HCT116 (cell line): ENCODE measurements around the gene ZBTB7C. TPM values are rescaled to one million over a fixed set of nuclear protein-coding genes. Genes with fewer than 3 reads are reported as not detected.

Experiments used
- ATAC-seq: fragments of 200-7000 bp; cut with Tn5 transposase; 2 replicates; pipeline ENCODE4 v1.9.1; 2020; ENCODE audit warnings: mild to moderate bottlenecking, moderate library complexity
- BruUV-seq: library from RNA; stranded (reverse); fragments of 400-500 nt; replicated peaks from 2 replicates; lab custom pipeline; 2021; lab: Mats Ljungman, UMichigan
- CTCF ChIA-PET: fragments of 300-600 bp; sonication (Branson Sonifier 250); formaldehyde crosslinking; loops from one replicate; lab custom pipeline; 2021; ENCODE audit warnings: antibody characterized with exemption; lab: Charles Lee
- POLR2A ChIA-PET: fragments of 300-600, 350-600 bp; sonication (Branson Sonifier 250); formaldehyde crosslinking; loops from one replicate; lab custom pipeline; 2021; ENCODE audit warnings: antibody characterized with exemption; lab: Charles Lee
- RAD21 ChIA-PET, 2 experiments: fragments of 300-600 bp; sonication (Branson Sonifier 250); formaldehyde crosslinking; loops; one replicate each; lab custom pipeline; 2023; ENCODE audit warnings: low total read pairs in 2 of 2; ENCODE audit not compliant: uncharacterized antibody in 2 of 2, unreplicated experiment in 2 of 2, low non-redundant PET in 1 of 2; lab: Charles Lee
- DNase-seq: peaks from one replicate; pipeline ENCODE4 v3.0.0-alpha.2; 2010; ENCODE audit warnings: low read depth, low spot score
- H2AFZ ChIP-seq: fragments of 200-600 bp; shearing (Covaris generic), sonication (generic); 2 replicates; pipeline ENCODE4 v1.6.1; 2017; ENCODE audit warnings: low read depth, mixed run types, mixed read lengths, antibody characterized with exemption, low read length; ENCODE audit not compliant: poor library complexity, severe bottlenecking
- H3K27ac ChIP-seq: 2 replicates; pipeline ENCODE4 v1.5.1; 2012; ENCODE audit warnings: low read depth, low read length
- H3K27me3 ChIP-seq: fragments of 200-600 bp; sonication (generic); 2 replicates; pipeline ENCODE4 v1.6.1; 2016; ENCODE audit warnings: mixed run types, low read length, mixed read lengths; ENCODE audit not compliant: insufficient read depth
- H3K36me3 ChIP-seq, 2 experiments: fragments of 200-500 bp in 1 of 2; fragments of 200-600 bp in 1 of 2; sonication (Bioruptor generic) in 1 of 2; sonication (generic) in 1 of 2; 2 replicates each; pipeline versions ENCODE4 v1.5.1 to v1.6.1; 2014 to 2016; ENCODE audit warnings: low read length in 2 of 2, inconsistent platforms in 1 of 2, mixed read lengths in 1 of 2, mixed run types in 1 of 2; ENCODE audit not compliant: insufficient read depth in 2 of 2, control insufficient read depth in 1 of 2
- H3K4me1 ChIP-seq, 2 experiments: fragments of 200-600 bp in 1 of 2; sonication (generic) in 1 of 2; 2 replicates each; pipeline versions ENCODE4 v1.5.1 to v1.6.1; 2012 to 2017; ENCODE audit warnings: low read length in 2 of 2, inconsistent platforms in 1 of 2, mild to moderate bottlenecking in 1 of 2, mixed read lengths in 1 of 2, mixed run types in 1 of 2, moderate library complexity in 1 of 2; ENCODE audit not compliant: insufficient read depth in 2 of 2, control insufficient read depth in 1 of 2
- H3K4me2 ChIP-seq: fragments of 200-600 bp; sonication (generic); 2 replicates; pipeline ENCODE4 v1.6.1; 2017; ENCODE audit warnings: mixed run types, low read length, mixed read lengths
- H3K4me3 ChIP-seq, 2 experiments: fragments of 200-600 bp in 1 of 2; sonication (generic) in 1 of 2; replicated peaks in 1 of 2; 2 replicates each; pipeline ENCODE4 v1.5.1; 2011 to 2016; ENCODE audit warnings: low read length in 2 of 2, control low read depth in 1 of 2, low read depth in 1 of 2, mild to moderate bottlenecking in 1 of 2, mixed read lengths in 1 of 2, mixed run types in 1 of 2
- H3K79me2 ChIP-seq: fragments of 200-600 bp; sonication (generic); 2 replicates; pipeline ENCODE4 v1.6.1; 2017; ENCODE audit warnings: mild to moderate bottlenecking, mixed run types, low read length, moderate library complexity, mixed read lengths; ENCODE audit not compliant: insufficient read depth
- H3K9ac ChIP-seq: fragments of 200-600 bp; sonication (generic); 2 replicates; pipeline ENCODE4 v1.6.1; 2016; ENCODE audit warnings: low read length, mixed read lengths
- H3K9me2 ChIP-seq: fragments of 200-600 bp; sonication (generic), shearing (Covaris generic); 2 replicates; pipeline ENCODE4 v1.6.1; 2017; ENCODE audit warnings: mixed run types, mild to moderate bottlenecking, moderate library complexity; ENCODE audit not compliant: insufficient read depth
- H3K9me3 ChIP-seq, 2 experiments: fragments of 200-500 bp in 1 of 2; fragments of 200-600 bp in 1 of 2; sonication (Bioruptor generic) in 1 of 2; sonication (generic) in 1 of 2; 2 replicates each; pipeline ENCODE4 v1.6.1; 2014 to 2017; ENCODE audit warnings: low read length in 2 of 2, mixed read lengths in 2 of 2, inconsistent platforms in 1 of 2, low read depth in 1 of 2, mild to moderate bottlenecking in 1 of 2, mixed run types in 1 of 2, moderate library complexity in 1 of 2; ENCODE audit not compliant: control insufficient read depth in 1 of 2, insufficient read depth in 1 of 2
- H4K20me1 ChIP-seq: fragments of 200-600 bp; sonication (generic), shearing (Covaris generic); 2 replicates; pipeline ENCODE4 v1.6.1; 2017; ENCODE audit warnings: mixed run types, mild to moderate bottlenecking, moderate library complexity; ENCODE audit not compliant: insufficient read depth
- EGR1 ChIP-seq: IDR thresholded peaks from 2 replicates; pipeline ENCODE4 v1.6.1; 2012; ENCODE audit warnings: low read depth
- ELF1 ChIP-seq: IDR thresholded peaks from 2 replicates; pipeline ENCODE4 v1.6.1; 2012; ENCODE audit warnings: low read depth, borderline replicate concordance
- EZH2 ChIP-seq: fragments of 200-600 bp; sonication (generic); IDR thresholded peaks from 2 replicates; pipeline ENCODE4 v1.6.1; 2017; ENCODE audit warnings: antibody characterized with exemption, mixed run types
- EZH2phosphoT487 ChIP-seq: fragments of 200-600 bp; IDR thresholded peaks from 2 replicates; pipeline ENCODE4 v1.6.1; 2018; ENCODE audit warnings: antibody characterized with exemption, borderline replicate concordance
- FOSL1 ChIP-seq: IDR thresholded peaks from 2 replicates; pipeline ENCODE4 v1.6.1; 2012; ENCODE audit warnings: low read depth
- JUND ChIP-seq: IDR thresholded peaks from 2 replicates; pipeline ENCODE4 v1.6.1; 2012
- POLR2A ChIP-seq: IDR thresholded peaks from 2 replicates; pipeline ENCODE4 v1.7.0; 2011; ENCODE audit warnings: borderline replicate concordance; ENCODE audit not compliant: insufficient read depth, insufficient read length; ENCODE audit errors: extremely low read depth
- RAD21 ChIP-seq: IDR thresholded peaks from 2 replicates; pipeline ENCODE4 v1.6.1; 2012; ENCODE audit warnings: low read depth, mild to moderate bottlenecking
- SIN3A ChIP-seq: IDR thresholded peaks from 2 replicates; pipeline ENCODE4 v1.6.1; 2012; ENCODE audit warnings: low read depth
- SP1 ChIP-seq: IDR thresholded peaks from 2 replicates; pipeline ENCODE4 v1.6.1; 2012; ENCODE audit warnings: low read depth
- SRF ChIP-seq: IDR thresholded peaks from 2 replicates; pipeline ENCODE4 v1.6.1; 2012; ENCODE audit warnings: low read depth
- ZFX ChIP-seq: fragments of 450-650 bp; IDR thresholded peaks from 2 replicates; pipeline ENCODE4 v1.6.1; 2017
- intact Hi-C: fragments of 100-400 bp; cut with micrococcal nuclease; formaldehyde crosslinking; loops from 2 replicates; pipeline ENCODE4 v1.10.0; 2022
- total RNA-seq: library from RNA; stranded (reverse); gene quantifications from one replicate; pipeline ENCODE4 v1.2.1, GENCODE V29; 2021; ENCODE audit not compliant: unreplicated experiment
- TF ChIP-seq, protein P1 (sequence below), 3 experiments: fragments of 200-600 bp in 1 of 3; sonication (generic) in 1 of 3; IDR thresholded peaks in 2 of 3; conservative IDR thresholded peaks in 1 of 3; 2 replicates each; pipeline ENCODE4 v1.5.1; 2012 to 2017; ENCODE audit warnings: low read depth in 2 of 3, low read length in 2 of 3, antibody characterized with exemption in 1 of 3, borderline replicate concordance in 1 of 3, control low read depth in 1 of 3, mild to moderate bottlenecking in 1 of 3, mixed read lengths in 1 of 3, mixed run types in 1 of 3, moderate library complexity in 1 of 3; ENCODE audit not compliant: insufficient read depth in 1 of 3
- TF ChIP-seq, protein P2 (sequence below): IDR thresholded peaks from 2 replicates; pipeline ENCODE4 v1.6.1; 2012; ENCODE audit warnings: low read depth
- TF ChIP-seq, protein P3 (sequence below): IDR thresholded peaks from 2 replicates; pipeline ENCODE4 v1.6.1; 2011; ENCODE audit warnings: mild to moderate bottlenecking, low read length, moderate library complexity; ENCODE audit not compliant: insufficient replicate concordance; ENCODE audit errors: extremely low read depth

Gene ZBTB7C
- total RNA-seq, 1 experiment from 2014 or later: 0.37 TPM

DNA sequence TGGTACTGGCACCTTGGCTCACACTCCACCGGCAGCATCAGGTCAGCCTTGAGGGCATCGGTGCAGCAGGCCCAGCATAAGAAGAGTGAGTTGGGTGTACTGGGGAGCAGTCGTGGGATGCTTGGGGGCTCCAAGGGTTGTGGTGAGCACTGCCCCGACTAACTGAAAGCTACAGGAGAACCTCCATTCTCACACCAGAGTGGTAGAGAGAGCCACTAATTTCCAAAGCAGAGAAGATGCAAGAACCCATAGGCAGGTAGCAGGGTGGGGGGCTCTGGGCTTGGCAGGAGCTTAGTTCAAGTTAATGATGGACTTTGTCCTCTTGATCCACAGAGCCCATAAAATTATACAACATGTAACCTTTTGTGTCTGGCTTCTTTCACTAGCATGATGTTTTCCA is 330.7 kb downstream of the ZBTB7C start:
- no peaks in the 10 kb centered on the region for H3K36me3 ChIP-seq
- BruUV-seq: no TSS peak
- H3K4me2 ChIP-seq: no peak overlapping the region
- H3K27me3 ChIP-seq: 0 out of 2 replicates have a peak, but pooled peaks cover 3% of the 10 kb centered on the region
- ChIA-PET RAD21 (no interaction called here), POLR2A (no interaction called here), CTCF (no interaction called here)
- DNase-seq (no peak), ATAC-seq (no peak)
- no peaks in the 10 kb centered on the region for H3K79me2 ChIP-seq
- no peak overlapping the region for H3K4me3 ChIP-seq
- no peak overlapping the region for H2AFZ ChIP-seq
- H3K9ac ChIP-seq: no peak overlapping the region
- intact Hi-C loops: no loop called here
- no peaks in the 10 kb centered on the region for H3K9me2 ChIP-seq
- H3K27ac ChIP-seq: no peak overlapping the region
- H3K4me1 ChIP-seq: no peaks in the 10 kb centered on the region
- TF ChIP-seq SIN3A (no peak), JUND (no peak), RAD21 (no peak), SRF (no peak), FOSL1 (no peak), POLR2A (no peak), ZFX (no peak), SP1 (no peak), EZH2 (no peak), ELF1 (no peak), EZH2phosphoT487 (no peak), EGR1 (no peak)
- TF ChIP-seq, protein P1, sequence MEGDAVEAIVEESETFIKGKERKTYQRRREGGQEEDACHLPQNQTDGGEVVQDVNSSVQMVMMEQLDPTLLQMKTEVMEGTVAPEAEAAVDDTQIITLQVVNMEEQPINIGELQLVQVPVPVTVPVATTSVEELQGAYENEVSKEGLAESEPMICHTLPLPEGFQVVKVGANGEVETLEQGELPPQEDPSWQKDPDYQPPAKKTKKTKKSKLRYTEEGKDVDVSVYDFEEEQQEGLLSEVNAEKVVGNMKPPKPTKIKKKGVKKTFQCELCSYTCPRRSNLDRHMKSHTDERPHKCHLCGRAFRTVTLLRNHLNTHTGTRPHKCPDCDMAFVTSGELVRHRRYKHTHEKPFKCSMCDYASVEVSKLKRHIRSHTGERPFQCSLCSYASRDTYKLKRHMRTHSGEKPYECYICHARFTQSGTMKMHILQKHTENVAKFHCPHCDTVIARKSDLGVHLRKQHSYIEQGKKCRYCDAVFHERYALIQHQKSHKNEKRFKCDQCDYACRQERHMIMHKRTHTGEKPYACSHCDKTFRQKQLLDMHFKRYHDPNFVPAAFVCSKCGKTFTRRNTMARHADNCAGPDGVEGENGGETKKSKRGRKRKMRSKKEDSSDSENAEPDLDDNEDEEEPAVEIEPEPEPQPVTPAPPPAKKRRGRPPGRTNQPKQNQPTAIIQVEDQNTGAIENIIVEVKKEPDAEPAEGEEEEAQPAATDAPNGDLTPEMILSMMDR (IDR thresholded peaks at IDR 0.05 in 2 of 3, conservative IDR thresholded peaks at IDR 0.05 in 1 of 3; ENCODE audit: borderline replicate concordance in 1 of 3, insufficient read depth in 1 of 3, low read depth in 2 of 3, low read length in 2 of 3): no peak
- TF ChIP-seq, protein P2, sequence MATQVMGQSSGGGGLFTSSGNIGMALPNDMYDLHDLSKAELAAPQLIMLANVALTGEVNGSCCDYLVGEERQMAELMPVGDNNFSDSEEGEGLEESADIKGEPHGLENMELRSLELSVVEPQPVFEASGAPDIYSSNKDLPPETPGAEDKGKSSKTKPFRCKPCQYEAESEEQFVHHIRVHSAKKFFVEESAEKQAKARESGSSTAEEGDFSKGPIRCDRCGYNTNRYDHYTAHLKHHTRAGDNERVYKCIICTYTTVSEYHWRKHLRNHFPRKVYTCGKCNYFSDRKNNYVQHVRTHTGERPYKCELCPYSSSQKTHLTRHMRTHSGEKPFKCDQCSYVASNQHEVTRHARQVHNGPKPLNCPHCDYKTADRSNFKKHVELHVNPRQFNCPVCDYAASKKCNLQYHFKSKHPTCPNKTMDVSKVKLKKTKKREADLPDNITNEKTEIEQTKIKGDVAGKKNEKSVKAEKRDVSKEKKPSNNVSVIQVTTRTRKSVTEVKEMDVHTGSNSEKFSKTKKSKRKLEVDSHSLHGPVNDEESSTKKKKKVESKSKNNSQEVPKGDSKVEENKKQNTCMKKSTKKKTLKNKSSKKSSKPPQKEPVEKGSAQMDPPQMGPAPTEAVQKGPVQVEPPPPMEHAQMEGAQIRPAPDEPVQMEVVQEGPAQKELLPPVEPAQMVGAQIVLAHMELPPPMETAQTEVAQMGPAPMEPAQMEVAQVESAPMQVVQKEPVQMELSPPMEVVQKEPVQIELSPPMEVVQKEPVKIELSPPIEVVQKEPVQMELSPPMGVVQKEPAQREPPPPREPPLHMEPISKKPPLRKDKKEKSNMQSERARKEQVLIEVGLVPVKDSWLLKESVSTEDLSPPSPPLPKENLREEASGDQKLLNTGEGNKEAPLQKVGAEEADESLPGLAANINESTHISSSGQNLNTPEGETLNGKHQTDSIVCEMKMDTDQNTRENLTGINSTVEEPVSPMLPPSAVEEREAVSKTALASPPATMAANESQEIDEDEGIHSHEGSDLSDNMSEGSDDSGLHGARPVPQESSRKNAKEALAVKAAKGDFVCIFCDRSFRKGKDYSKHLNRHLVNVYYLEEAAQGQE: no peak
- TF ChIP-seq, protein P3, sequence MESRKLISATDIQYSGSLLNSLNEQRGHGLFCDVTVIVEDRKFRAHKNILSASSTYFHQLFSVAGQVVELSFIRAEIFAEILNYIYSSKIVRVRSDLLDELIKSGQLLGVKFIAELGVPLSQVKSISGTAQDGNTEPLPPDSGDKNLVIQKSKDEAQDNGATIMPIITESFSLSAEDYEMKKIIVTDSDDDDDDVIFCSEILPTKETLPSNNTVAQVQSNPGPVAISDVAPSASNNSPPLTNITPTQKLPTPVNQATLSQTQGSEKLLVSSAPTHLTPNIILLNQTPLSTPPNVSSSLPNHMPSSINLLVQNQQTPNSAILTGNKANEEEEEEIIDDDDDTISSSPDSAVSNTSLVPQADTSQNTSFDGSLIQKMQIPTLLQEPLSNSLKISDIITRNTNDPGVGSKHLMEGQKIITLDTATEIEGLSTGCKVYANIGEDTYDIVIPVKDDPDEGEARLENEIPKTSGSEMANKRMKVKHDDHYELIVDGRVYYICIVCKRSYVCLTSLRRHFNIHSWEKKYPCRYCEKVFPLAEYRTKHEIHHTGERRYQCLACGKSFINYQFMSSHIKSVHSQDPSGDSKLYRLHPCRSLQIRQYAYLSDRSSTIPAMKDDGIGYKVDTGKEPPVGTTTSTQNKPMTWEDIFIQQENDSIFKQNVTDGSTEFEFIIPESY: no peak
- H4K20me1 ChIP-seq: no peaks in the 10 kb centered on the region
- H3K9me3 ChIP-seq: no peaks in the 10 kb centered on the region
